Right renal pelvis (tissue), 4 donors: ENCODE results near the gene PLPPR1. TPM values are rescaled to one million over a fixed set of nuclear protein-coding genes. Genes with fewer than 3 reads are reported as not detected.
"Not testable (repeated sequence)": the region's sequence is repeated elsewhere in the genome, so short reads cannot be mapped to it uniquely, and the experiment has no call there.

Experiments
- DNase-seq, 4 donors: peaks; one replicate each; pipeline ENCODE4 v3.0.0-alpha.2; 2013; ENCODE audit warnings: low read depth in 4 of 4, low spot score in 3 of 4, missing footprints in 1 of 4
- polyA plus RNA-seq, 4 donors: library from polyadenylated mRNA; unstranded; fragments of 120-200 nt; gene quantifications; one replicate each; pipeline ENCODE4 v1.2.1, GENCODE V29; 2013; ENCODE audit not compliant: insufficient read length in 4 of 4

PLPPR1 gene
- polyA plus RNA-seq, 4 donors, result 18.1 to 22.8 (median 20.6) TPM

DNA sequence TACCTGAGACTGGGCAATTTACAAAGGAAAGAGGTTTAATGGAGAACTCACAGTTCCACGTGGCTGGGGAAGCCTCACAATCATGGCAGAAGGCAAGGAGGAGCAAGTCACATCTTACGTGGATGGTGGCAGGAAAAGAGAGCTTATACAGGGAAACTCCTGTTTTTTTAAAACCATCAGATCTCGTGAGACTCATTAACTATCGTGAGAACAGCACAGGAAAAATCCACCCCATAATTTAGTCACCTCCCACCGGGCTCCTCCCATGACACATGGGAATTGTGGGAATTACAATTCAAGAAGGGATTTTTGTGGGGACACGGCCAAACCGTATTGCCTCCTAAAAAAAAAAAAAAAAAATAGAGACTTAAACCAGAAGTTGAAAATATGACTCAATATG is 11.1 kb downstream of the PLPPR1 start:
- DNase-seq, result not testable (repeated sequence)

- no peak for DNase-seq
These were observed 19.4 kb downstream of the PLPPR1 start for GRCh38 chr9:101047848-101048397.

- DNase-seq, result no peak
These were observed 22.1 kb downstream of the PLPPR1 start for GRCh38 chr9:101050650-101051049.

- no peak for DNase-seq
These were observed 26.1 kb downstream of the PLPPR1 start for GRCh38 chr9:101054657-101055056.

GRCh38 chr9:101055516-101055915 is 27.0 kb downstream of the PLPPR1 start:
- DNase-seq, result no peak

- no peak for DNase-seq
These were observed 34.2 kb downstream of the PLPPR1 start for GRCh38 chr9:101062686-101063085.

- no peak for DNase-seq
These were observed 34.7 kb downstream of the PLPPR1 start for GRCh38 chr9:101063192-101063591.

- no peak for DNase-seq
These were observed 35.7 kb downstream of the PLPPR1 start for GRCh38 chr9:101064206-101064605.

DNA sequence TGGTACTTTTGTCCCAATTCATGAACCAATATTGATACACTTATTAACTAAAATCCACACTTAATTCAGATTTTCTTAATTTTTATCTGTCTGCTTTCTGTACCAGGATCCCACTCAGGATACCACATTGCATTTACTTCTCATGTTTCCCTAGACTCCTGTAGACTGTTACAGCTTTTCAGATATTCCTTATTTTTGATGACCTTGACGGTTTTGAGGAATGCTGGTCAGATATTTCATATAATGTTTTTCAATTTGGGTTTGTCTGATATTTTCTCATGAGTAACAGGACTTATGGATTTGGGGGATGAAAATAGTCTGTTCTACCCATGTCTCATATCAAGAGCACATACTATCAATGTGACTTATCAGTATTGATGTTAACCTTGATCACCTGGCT is 37.4 kb downstream of the PLPPR1 start:
- no peak for DNase-seq

DNA sequence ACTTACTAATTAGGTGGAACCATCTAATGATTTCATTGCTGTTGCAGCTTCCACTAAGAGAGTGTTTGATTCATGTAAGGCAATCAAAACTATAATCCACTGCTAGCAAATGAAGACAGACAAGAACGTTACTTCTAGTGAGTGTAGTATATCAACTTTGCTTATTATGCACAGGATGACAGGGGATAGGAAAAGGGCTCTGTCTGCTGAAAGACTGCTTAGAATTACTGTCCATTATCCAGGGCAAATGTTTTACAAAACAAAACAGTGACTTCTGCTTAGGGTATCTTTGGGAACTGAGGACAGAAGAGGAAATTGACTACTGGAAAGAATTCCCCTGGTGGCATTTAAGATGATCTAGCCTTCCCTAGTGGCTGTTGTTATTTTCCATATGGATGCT is 40.2 kb downstream of the PLPPR1 start:
- no peak for DNase-seq

DNA sequence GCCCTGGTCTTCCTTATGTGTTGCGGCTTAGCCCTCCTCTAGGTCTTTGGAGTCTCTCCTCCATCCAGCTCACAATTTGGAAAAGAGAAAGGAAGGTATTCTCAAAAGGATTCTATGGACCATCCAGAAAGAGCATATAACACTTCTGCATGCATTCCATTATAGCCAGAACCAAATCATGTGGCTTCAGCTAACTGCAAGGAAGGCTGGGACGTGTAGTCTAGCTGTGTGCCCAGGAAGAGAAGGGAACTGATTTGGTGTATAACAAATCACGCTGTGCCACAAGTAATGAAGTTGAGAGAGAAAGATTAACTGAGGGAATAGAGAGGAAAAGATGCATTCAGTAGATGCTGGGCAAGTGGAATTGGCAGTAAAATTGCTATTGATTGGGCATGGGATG is 43.7 kb downstream of the PLPPR1 start:
- DNase-seq, result no peak

DNA sequence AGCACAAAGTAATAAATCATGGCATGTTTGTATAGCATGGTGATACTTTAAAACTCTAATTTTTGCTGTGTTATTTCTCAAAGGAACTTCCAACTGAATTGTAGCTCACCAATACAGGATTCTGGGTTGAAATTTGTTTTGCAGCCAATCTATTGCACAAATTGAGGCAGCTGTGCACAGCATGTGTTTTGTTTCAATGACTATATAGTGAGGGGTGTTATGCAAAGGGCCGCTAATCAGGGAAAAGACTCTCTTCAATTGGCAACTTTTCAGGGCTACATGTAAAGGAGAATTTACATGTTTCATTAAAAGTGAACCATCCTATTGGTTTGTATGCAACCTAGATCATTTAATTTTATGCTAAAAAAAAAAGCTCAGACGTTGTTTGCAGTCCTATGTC is 44.6 kb downstream of the PLPPR1 start:
- no peak for DNase-seq

DNA sequence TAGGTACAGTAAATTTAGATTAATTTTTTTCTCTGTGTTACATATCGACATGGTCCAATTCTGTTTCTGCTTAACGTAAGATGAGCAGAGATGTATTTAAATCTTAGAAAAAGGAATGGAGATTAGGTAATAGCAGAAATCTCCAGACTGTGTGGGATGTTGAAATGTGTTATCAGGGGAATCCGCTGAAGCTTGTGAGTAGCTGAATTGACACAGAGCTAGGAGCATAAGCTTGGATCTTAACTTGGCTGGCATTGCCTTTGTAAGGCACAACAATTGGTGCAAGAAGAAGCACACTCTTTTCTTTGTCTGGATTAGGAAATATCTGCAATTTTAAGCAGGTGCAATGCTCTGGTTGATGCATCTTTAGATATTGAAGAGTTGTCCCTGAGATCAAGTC is 53.1 kb downstream of the PLPPR1 start:
- DNase-seq, result no peak

- no peak for DNase-seq
These were observed 55.1 kb downstream of the PLPPR1 start for GRCh38 chr9:101083448-101084202.

- DNase-seq, result no peak
These were observed 58.9 kb downstream of the PLPPR1 start for GRCh38 chr9:101087426-101087825.

DNA sequence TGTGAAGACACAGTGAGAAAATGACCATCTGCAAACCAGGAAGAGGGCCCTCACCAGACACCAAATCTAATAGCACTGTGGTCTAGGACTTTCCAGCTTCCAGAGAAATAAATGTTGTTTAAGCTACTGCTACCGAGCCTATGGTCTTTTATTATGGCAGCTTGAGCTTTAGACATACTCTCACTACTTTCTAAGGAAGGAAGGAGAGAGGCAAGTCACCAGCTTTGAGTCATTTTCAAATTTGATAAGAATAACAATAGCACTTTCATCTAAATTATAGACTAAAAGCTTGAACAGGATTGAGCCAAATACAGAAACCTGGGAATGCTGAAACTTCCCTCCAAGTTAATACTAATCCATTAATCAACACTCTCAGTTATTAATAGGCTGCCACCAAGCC is 64.4 kb downstream of the PLPPR1 start:
- DNase-seq, result no peak

DNA sequence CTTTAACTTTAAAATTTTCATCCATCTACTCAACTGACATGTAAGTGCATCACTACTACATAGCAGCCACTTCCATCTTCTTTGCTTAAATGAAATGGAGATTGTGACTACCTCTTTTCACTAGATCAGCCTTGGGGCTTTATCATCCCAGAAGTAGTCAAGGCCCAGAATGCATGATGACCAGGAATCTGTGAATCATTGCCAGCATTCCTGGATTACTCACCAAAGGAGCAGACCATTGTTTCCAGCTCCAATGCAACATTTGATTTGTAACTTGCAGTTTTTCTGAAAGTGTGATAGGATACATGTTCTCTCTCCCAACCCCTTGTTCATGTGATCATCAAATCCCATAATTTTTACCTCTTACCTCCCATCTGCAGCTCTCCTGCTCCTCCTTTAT is 65.1 kb downstream of the PLPPR1 start:
- no peak for DNase-seq

DNA sequence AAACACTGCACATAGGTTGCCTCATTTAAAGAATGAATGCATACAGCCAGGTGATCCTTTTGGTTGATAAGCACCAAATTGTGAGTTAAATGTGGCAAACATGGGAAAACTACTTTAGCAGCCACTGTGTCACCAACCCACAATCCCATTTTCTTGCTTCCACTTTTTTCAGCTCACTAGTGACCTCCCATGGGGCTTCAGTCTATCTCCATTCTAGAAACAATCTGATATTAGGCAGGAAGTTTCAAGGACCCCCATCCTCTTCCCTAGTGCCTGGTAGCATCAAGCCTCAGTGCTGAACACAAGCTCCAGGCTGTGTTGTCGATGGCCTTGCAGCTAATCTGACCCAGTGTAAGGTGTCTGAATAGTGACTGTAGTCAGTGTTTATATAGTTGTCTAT is 66.2 kb downstream of the PLPPR1 start:
- DNase-seq, result no peak

DNA sequence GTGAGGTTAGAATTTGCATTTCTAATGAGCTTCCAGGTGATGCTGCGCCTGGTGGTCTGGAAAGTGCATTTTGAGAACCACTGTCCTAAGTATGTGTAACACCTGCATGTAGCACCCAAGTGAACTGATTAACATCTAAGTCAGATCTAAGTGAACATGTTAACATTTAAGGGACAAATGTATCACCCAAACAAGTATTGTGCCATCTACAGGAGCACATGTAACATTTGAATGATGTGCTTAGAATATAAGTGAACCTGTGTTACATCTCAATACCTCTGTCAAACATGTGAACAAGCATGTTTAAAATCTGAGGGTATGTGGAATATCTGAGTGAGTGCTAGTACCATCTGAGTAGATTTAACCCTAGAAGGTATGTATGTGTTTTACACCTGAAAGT is 68.7 kb downstream of the PLPPR1 start:
- no peak for DNase-seq

- DNase-seq, result no peak
These were observed 69.9 kb downstream of the PLPPR1 start for GRCh38 chr9:101098392-101098791.

DNA sequence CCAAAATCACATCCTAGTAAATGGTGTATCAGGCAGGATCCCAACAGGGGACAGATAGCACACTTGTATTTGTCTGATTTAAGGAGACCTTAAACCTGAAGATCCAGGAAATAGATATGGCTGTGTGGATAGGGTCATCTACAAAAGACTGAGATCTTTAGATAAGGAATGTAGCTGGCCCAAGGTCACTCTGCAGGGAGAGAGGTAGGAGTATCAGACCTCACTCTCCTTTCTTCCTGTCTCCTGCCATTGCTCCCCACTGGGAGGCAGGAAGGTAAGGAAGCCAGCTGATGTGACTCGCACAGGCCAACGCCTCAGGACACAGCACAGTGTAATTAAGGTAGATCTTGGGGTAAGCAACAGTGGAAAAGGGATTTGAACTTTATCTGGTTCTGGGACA is 85.8 kb downstream of the PLPPR1 start:
- no peak for DNase-seq

- no peak for DNase-seq
These were observed 86.6 kb downstream of the PLPPR1 start for GRCh38 chr9:101115102-101115501.

DNA sequence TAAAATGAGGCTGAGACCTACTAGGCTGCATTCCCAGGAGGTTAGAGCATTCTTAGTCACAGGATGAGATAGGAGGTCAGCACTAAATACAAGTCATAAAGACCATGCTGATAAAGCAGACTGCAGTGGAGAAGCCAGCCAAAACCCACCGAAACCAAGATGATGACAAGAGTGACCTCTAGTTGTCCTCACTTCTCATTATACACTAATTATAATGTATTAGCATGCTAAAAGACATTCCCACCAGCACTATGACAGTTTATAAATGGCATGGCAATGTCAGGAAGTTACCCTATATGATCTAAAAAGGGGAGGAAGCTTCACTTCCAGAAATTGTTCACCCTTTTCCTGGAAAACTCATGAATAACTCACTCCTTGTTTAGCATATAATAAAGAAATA is 88.6 kb downstream of the PLPPR1 start:
- no peak for DNase-seq
